ENCODE data around the gene PLA2G4C.

- TF ChIP-seq CTCF (conservative IDR thresholded peaks at IDR 0.05; ENCODE audit: low read depth in 2 of 2): no peak
- no peak for TF ChIP-seq POLR2AphosphoS5 (IDR thresholded peaks at IDR 0.05; ENCODE audit: low read depth)
- no peak for TF ChIP-seq EZH2phosphoT487 (IDR thresholded peaks at IDR 0.05; ENCODE audit: unreplicated experiment)
- TF ChIP-seq EZH2 (IDR thresholded peaks at IDR 0.05; ENCODE audit: low read depth, unreplicated experiment): no peak
- no peak for TF ChIP-seq REST (IDR thresholded peaks at IDR 0.05; ENCODE audit: unreplicated experiment)
- TF ChIP-seq ZNF114 (CRISPR knock-in tag; IDR thresholded peaks at IDR 0.05): no peak
- no peak for TF ChIP-seq JUNB (IDR thresholded peaks at IDR 0.05; ENCODE audit: unreplicated experiment)
Observed at GRCh38 chr19:48095612-48096175, 14.9 kb downstream of the PLA2G4C start.

All from GM23338 (cell line).